Upper lobe of left lung (tissue), 4 donors: ENCODE results near the gene BICRAL.

Source experiments
- EP300 ChIP-seq, 4 donors: sonication (generic); formaldehyde crosslinking; IDR thresholded peaks; one replicate each; pipeline ENCODE4 v1.5.1; 2017; ENCODE audit warnings: antibody characterized with exemption in 4 of 4, control low read depth in 2 of 4
- POLR2A ChIP-seq, 4 donors: fragments of 450-650 bp; IDR thresholded peaks; one replicate each; pipeline ENCODE4 v1.5.1; 2016 to 2017; ENCODE audit warnings: antibody characterized with exemption in 4 of 4, mild to moderate bottlenecking in 2 of 4
- TF ChIP-seq, protein P1 (sequence below), 6 experiments: fragments of 450-650 bp in 4 of 6; fragments of 200-600 bp in 2 of 6; sonication (generic) in 2 of 6; IDR thresholded peaks; one replicate each; pipeline ENCODE4 v1.5.1; 2016 to 2019; ENCODE audit warnings: antibody characterized with exemption in 6 of 6

DNA sequence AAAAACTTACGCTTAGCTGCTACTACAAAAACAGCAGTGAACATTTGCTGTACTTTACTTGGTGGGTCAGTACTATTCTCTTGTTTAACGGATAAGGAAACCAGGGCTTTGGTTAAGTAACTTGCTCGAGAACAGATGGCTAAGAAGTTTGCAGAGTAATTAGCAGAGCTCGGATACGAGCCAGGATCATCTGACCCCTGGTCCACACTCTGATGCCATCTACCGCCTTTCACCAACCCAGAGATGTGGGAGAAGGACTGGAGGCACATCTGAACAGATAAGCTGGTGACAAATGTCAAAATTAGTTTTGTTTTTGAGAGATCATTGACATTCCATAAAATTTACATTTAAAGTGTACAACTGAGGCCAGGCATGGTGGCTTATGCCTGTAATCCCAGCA lies 78.6 kb downstream of the BICRAL start:
- TF ChIP-seq EP300 (IDR thresholded peaks at IDR 0.05) (no peak), POLR2A (IDR thresholded peaks at IDR 0.05) (no peak)
- TF ChIP-seq, protein P1, sequence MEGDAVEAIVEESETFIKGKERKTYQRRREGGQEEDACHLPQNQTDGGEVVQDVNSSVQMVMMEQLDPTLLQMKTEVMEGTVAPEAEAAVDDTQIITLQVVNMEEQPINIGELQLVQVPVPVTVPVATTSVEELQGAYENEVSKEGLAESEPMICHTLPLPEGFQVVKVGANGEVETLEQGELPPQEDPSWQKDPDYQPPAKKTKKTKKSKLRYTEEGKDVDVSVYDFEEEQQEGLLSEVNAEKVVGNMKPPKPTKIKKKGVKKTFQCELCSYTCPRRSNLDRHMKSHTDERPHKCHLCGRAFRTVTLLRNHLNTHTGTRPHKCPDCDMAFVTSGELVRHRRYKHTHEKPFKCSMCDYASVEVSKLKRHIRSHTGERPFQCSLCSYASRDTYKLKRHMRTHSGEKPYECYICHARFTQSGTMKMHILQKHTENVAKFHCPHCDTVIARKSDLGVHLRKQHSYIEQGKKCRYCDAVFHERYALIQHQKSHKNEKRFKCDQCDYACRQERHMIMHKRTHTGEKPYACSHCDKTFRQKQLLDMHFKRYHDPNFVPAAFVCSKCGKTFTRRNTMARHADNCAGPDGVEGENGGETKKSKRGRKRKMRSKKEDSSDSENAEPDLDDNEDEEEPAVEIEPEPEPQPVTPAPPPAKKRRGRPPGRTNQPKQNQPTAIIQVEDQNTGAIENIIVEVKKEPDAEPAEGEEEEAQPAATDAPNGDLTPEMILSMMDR (IDR thresholded peaks at IDR 0.05), result no peak
